Measurements from ENCODE around the gene USP5. TPM values are rescaled to one million over a fixed set of nuclear protein-coding genes. Genes with fewer than 3 reads are reported as not detected.

Gene USP5
- 133 and 134 TPM in 2 replicates for total RNA-seq

GRCh38 chr12:6851921-6852650 lies at the start of gene USP5:
Gene USP5 (plus strand): TSS chr12:6852150. CDS start chr12:6852180, 30 bp downstream.
- Mint-ChIP-seq H3K9me3 (no peaks in the 10 kb centered on the region), H3K27me3 (ENCODE audit: low read depth) (no peaks in the 10 kb centered on the region), H3K36me3 (ENCODE audit: low read depth) (peaks cover 47% of the 10 kb centered on the region), H3K27ac (peak within 1 kb of the TSS; percentile 97), H3K4me3 (ENCODE audit: low read depth) (peak within 1 kb of the TSS; percentile 96), H3K4me1 (ENCODE audit: low read depth) (peaks cover 34% of the 10 kb centered on the region)
- DNase-seq (ENCODE audit: low spot score), result peak; percentile 99
- intact Hi-C loops (cut with micrococcal nuclease), result loop anchor here (1.0 to 5.0 kb wide), 10 partner anchors 15 to 360 kb away; partner anchors contain the start of genes EMG1, ING4, MLF2 and MRPL51

GRCh38 chr12:6807170-6807569 lies 44.8 kb upstream of the USP5 start:
- Mint-ChIP-seq H3K4me3 (ENCODE audit: low read depth) (no peak overlapping the region), H3K36me3 (ENCODE audit: low read depth) (peaks cover 69% of the 10 kb centered on the region), H3K27me3 (ENCODE audit: low read depth) (no peaks in the 10 kb centered on the region), H3K9me3 (no peaks in the 10 kb centered on the region), H3K27ac (no peak overlapping the region), H3K4me1 (ENCODE audit: low read depth) (peaks cover 8% of the 10 kb centered on the region)
- DNase-seq (ENCODE audit: low spot score), result no peak
- intact Hi-C loops (cut with micrococcal nuclease), result no loop called here

- DNase-seq (ENCODE audit: low spot score), result no peak
- intact Hi-C loops (cut with micrococcal nuclease), result no loop called here
- Mint-ChIP-seq H3K27me3 (ENCODE audit: low read depth) (no peaks in the 10 kb centered on the region), H3K27ac (no peak overlapping the region), H3K4me1 (ENCODE audit: low read depth) (peaks cover 8% of the 10 kb centered on the region), H3K4me3 (ENCODE audit: low read depth) (no peak overlapping the region), H3K9me3 (no peaks in the 10 kb centered on the region), H3K36me3 (ENCODE audit: low read depth) (peaks cover 65% of the 10 kb centered on the region)
These were observed 42.9 kb upstream of the USP5 start for GRCh38 chr12:6809056-6809455.

- H3K36me3 Mint-ChIP-seq (ENCODE audit: low read depth), result peaks cover 70% of the 10 kb centered on the region
- H3K4me3 Mint-ChIP-seq (ENCODE audit: low read depth), result no peak overlapping the region
- intact Hi-C loops (cut with micrococcal nuclease), result no loop called here
- H3K9me3 Mint-ChIP-seq, result no peaks in the 10 kb centered on the region
- H3K27ac Mint-ChIP-seq, result peak overlapping the region; percentile 72
- H3K4me1 Mint-ChIP-seq (ENCODE audit: low read depth), result peaks cover 8% of the 10 kb centered on the region
- no peak for DNase-seq (ENCODE audit: low spot score)
- H3K27me3 Mint-ChIP-seq (ENCODE audit: low read depth), result no peaks in the 10 kb centered on the region
These were observed 41.2 kb upstream of the USP5 start for GRCh38 chr12:6810758-6811157.

- H3K27ac Mint-ChIP-seq, result no peak overlapping the region
- DNase-seq (ENCODE audit: low spot score), result no peak
- intact Hi-C loops (cut with micrococcal nuclease), result no loop called here
- no peak overlapping the region for H3K4me3 Mint-ChIP-seq (ENCODE audit: low read depth)
- peaks cover 77% of the 10 kb centered on the region for H3K36me3 Mint-ChIP-seq (ENCODE audit: low read depth)
- no peaks in the 10 kb centered on the region for H3K27me3 Mint-ChIP-seq (ENCODE audit: low read depth)
- peaks cover 8% of the 10 kb centered on the region for H3K4me1 Mint-ChIP-seq (ENCODE audit: low read depth)
- no peaks in the 10 kb centered on the region for H3K9me3 Mint-ChIP-seq
These were observed 38.6 kb upstream of the USP5 start for GRCh38 chr12:6813363-6813762.

- Mint-ChIP-seq H3K9me3 (no peaks in the 10 kb centered on the region), H3K4me3 (ENCODE audit: low read depth) (no peak overlapping the region), H3K4me1 (ENCODE audit: low read depth) (peaks cover 9% of the 10 kb centered on the region), H3K36me3 (ENCODE audit: low read depth) (peaks cover 77% of the 10 kb centered on the region), H3K27me3 (ENCODE audit: low read depth) (no peaks in the 10 kb centered on the region), H3K27ac (no peak overlapping the region)
- DNase-seq (ENCODE audit: low spot score), result no peak
- intact Hi-C loops (cut with micrococcal nuclease), result no loop called here
These were observed 35.4 kb upstream of the USP5 start for GRCh38 chr12:6816598-6816997.

- peaks cover 12% of the 10 kb centered on the region for H3K4me1 Mint-ChIP-seq (ENCODE audit: low read depth)
- H3K27ac Mint-ChIP-seq, result no peak overlapping the region
- H3K4me3 Mint-ChIP-seq (ENCODE audit: low read depth), result no peak overlapping the region
- no peak for DNase-seq (ENCODE audit: low spot score)
- no peaks in the 10 kb centered on the region for H3K9me3 Mint-ChIP-seq
- H3K27me3 Mint-ChIP-seq (ENCODE audit: low read depth), result no peaks in the 10 kb centered on the region
- intact Hi-C loops (cut with micrococcal nuclease), result no loop called here
- H3K36me3 Mint-ChIP-seq (ENCODE audit: low read depth), result peaks cover 74% of the 10 kb centered on the region
These were observed 34.9 kb upstream of the USP5 start for GRCh38 chr12:6817098-6817497.

- H3K4me3 Mint-ChIP-seq (ENCODE audit: low read depth), result no peak overlapping the region
- H3K27ac Mint-ChIP-seq, result no peak overlapping the region
- H3K4me1 Mint-ChIP-seq (ENCODE audit: low read depth), result peaks cover 13% of the 10 kb centered on the region
- peaks cover 71% of the 10 kb centered on the region for H3K36me3 Mint-ChIP-seq (ENCODE audit: low read depth)
- no peaks in the 10 kb centered on the region for H3K9me3 Mint-ChIP-seq
- DNase-seq (ENCODE audit: low spot score), result no peak
- intact Hi-C loops (cut with micrococcal nuclease), result no loop called here
- H3K27me3 Mint-ChIP-seq (ENCODE audit: low read depth), result peaks cover 3% of the 10 kb centered on the region
These were observed 34.2 kb upstream of the USP5 start for GRCh38 chr12:6817662-6818157.

GRCh38 chr12:6818222-6818621 lies 33.7 kb upstream of the USP5 start:
- no peak for DNase-seq (ENCODE audit: low spot score)
- Mint-ChIP-seq H3K9me3 (no peaks in the 10 kb centered on the region), H3K36me3 (ENCODE audit: low read depth) (peaks cover 71% of the 10 kb centered on the region), H3K27ac (no peak overlapping the region), H3K4me1 (ENCODE audit: low read depth) (peaks cover 13% of the 10 kb centered on the region), H3K4me3 (ENCODE audit: low read depth) (no peak overlapping the region), H3K27me3 (ENCODE audit: low read depth) (peaks cover 9% of the 10 kb centered on the region)
- intact Hi-C loops (cut with micrococcal nuclease), result no loop called here

- DNase-seq (ENCODE audit: low spot score), result no peak
- Mint-ChIP-seq H3K27me3 (ENCODE audit: low read depth) (peaks cover 12% of the 10 kb centered on the region), H3K9me3 (no peaks in the 10 kb centered on the region), H3K4me1 (ENCODE audit: low read depth) (peaks cover 13% of the 10 kb centered on the region), H3K27ac (no peak overlapping the region), H3K4me3 (ENCODE audit: low read depth) (no peak overlapping the region), H3K36me3 (ENCODE audit: low read depth) (peaks cover 68% of the 10 kb centered on the region)
- intact Hi-C loops (cut with micrococcal nuclease), result no loop called here
These were observed 33.3 kb upstream of the USP5 start for GRCh38 chr12:6818645-6819044.

- Mint-ChIP-seq H3K36me3 (ENCODE audit: low read depth) (peaks cover 60% of the 10 kb centered on the region), H3K9me3 (no peaks in the 10 kb centered on the region), H3K27me3 (ENCODE audit: low read depth) (peaks cover 17% of the 10 kb centered on the region), H3K27ac (no peak overlapping the region), H3K4me3 (ENCODE audit: low read depth) (no peak overlapping the region), H3K4me1 (ENCODE audit: low read depth) (peaks cover 13% of the 10 kb centered on the region)
- DNase-seq (ENCODE audit: low spot score), result no peak
- intact Hi-C loops (cut with micrococcal nuclease), result no loop called here
These were observed 32.6 kb upstream of the USP5 start for GRCh38 chr12:6819106-6820030.

GRCh38 chr12:6820166-6820565 lies 31.8 kb upstream of the USP5 start:
- H3K27ac Mint-ChIP-seq, result no peak overlapping the region
- intact Hi-C loops (cut with micrococcal nuclease), result no loop called here
- DNase-seq (ENCODE audit: low spot score), result no peak
- no peak overlapping the region for H3K4me3 Mint-ChIP-seq (ENCODE audit: low read depth)
- H3K36me3 Mint-ChIP-seq (ENCODE audit: low read depth), result peaks cover 52% of the 10 kb centered on the region
- H3K9me3 Mint-ChIP-seq, result no peaks in the 10 kb centered on the region
- peaks cover 13% of the 10 kb centered on the region for H3K4me1 Mint-ChIP-seq (ENCODE audit: low read depth)
- peaks cover 23% of the 10 kb centered on the region for H3K27me3 Mint-ChIP-seq (ENCODE audit: low read depth)
